NCI-H460 (cell line): ENCODE data around the gene ABCA1. TPM values are rescaled to one million over a fixed set of nuclear protein-coding genes. Genes with fewer than 3 reads are reported as not detected.
"Not testable (repeated sequence)": the region's sequence is repeated elsewhere in the genome, so short reads cannot be mapped to it uniquely, and the experiment has no call there.

Experiments
- DNase-seq: peaks from one replicate; pipeline ENCODE4 v3.0.0-alpha.2; 2016; ENCODE audit warnings: low read depth; ENCODE audit errors: extremely low read depth
- total RNA-seq: library from RNA; depleted of rRNA; stranded (reverse); fragments of >200 nt; shearing (Covaris generic); gene quantifications from 2 replicates; pipeline ENCODE4 v1.2.3, GENCODE V29; 2014

The ABCA1 gene
- total RNA-seq, 1 experiment from 2014 or later: 6.6 TPM

GRCh38 chr9:104875320-104875719, 52.6 kb downstream of the ABCA1 start:
- no peak for DNase-seq

- no peak for DNase-seq
Measured at GRCh38 chr9:104873489-104873850, 54.5 kb downstream of the ABCA1 start.

GRCh38 chr9:104872656-104873488, 55.1 kb downstream of the ABCA1 start:
- peak; percentile 36 for DNase-seq

GRCh38 chr9:104871961-104872527, 55.9 kb downstream of the ABCA1 start:
- DNase-seq: no peak

- DNase-seq: no peak
Measured at GRCh38 chr9:104869811-104870210, 58.1 kb downstream of the ABCA1 start.

- no peak for DNase-seq
Measured at GRCh38 chr9:104868687-104869404, 59.1 kb downstream of the ABCA1 start.

GRCh38 chr9:104868303-104868686, 59.7 kb downstream of the ABCA1 start:
- no peak for DNase-seq

GRCh38 chr9:104866191-104866590, 61.8 kb downstream of the ABCA1 start:
- DNase-seq: no peak

- no peak for DNase-seq
Measured at GRCh38 chr9:104864675-104865104, 63.3 kb downstream of the ABCA1 start.

- peak; percentile 72 for DNase-seq
Measured at GRCh38 chr9:104863180-104863883, 64.6 kb downstream of the ABCA1 start.

GRCh38 chr9:104861397-104861796, 66.6 kb downstream of the ABCA1 start:
- no peak for DNase-seq

GRCh38 chr9:104860263-104860662, 67.7 kb downstream of the ABCA1 start:
- DNase-seq: no peak

- no peak for DNase-seq
Measured at GRCh38 chr9:104858846-104859245, 69.1 kb downstream of the ABCA1 start.

- no peak for DNase-seq
Measured at GRCh38 chr9:104858271-104858670, 69.7 kb downstream of the ABCA1 start.

- DNase-seq: no peak
Measured at GRCh38 chr9:104856413-104856941, 71.5 kb downstream of the ABCA1 start.

- DNase-seq: no peak
Measured at GRCh38 chr9:104855807-104856206, 72.1 kb downstream of the ABCA1 start.

GRCh38 chr9:104855258-104855657, 72.7 kb downstream of the ABCA1 start:
- DNase-seq: not testable (repeated sequence)

- DNase-seq: no peak
Measured at GRCh38 chr9:104854613-104855012, 73.3 kb downstream of the ABCA1 start.

- DNase-seq: no peak
Measured at GRCh38 chr9:104853683-104854082, 74.3 kb downstream of the ABCA1 start.

- DNase-seq: no peak
Measured at GRCh38 chr9:104853159-104853558, 74.8 kb downstream of the ABCA1 start.

- no peak for DNase-seq
Measured at GRCh38 chr9:104851546-104851920, 76.4 kb downstream of the ABCA1 start.
